IPS-15b (cell line): Measurements from ENCODE around the gene KRT25.

Source experiments
- H3K27me3 ChIP-seq: one replicate; pipeline ENCODE4 v1.6.1; 2013; ENCODE audit warnings: low read length; ENCODE audit not compliant: control insufficient read depth, insufficient read depth
- H3K36me3 ChIP-seq: one replicate; pipeline ENCODE4 v1.6.1; 2013; ENCODE audit warnings: low read length; ENCODE audit not compliant: control insufficient read depth, insufficient read depth
- H3K4me1 ChIP-seq: one replicate; pipeline ENCODE4 v1.6.1; 2013; ENCODE audit warnings: mild to moderate bottlenecking, low read length; ENCODE audit not compliant: control insufficient read depth, insufficient read depth
- H3K4me3 ChIP-seq: one replicate; pipeline ENCODE4 v1.5.1; 2013; ENCODE audit warnings: low read depth, low read length
- H3K9ac ChIP-seq: one replicate; pipeline ENCODE4 v1.6.1; 2013; ENCODE audit warnings: low read depth, mild to moderate bottlenecking, low read length
- H3K9me3 ChIP-seq: one replicate; pipeline ENCODE4 v1.6.1; 2013; ENCODE audit warnings: mild to moderate bottlenecking, low read length; ENCODE audit not compliant: control insufficient read depth, insufficient read depth

The KRT25 gene

GRCh38 chr17:40779181-40779909, 24.2 kb upstream of the KRT25 start:
- Histone ChIP-seq H3K4me3 (peak overlapping the region; percentile 15), H3K9ac (no peak overlapping the region)

GRCh38 chr17:40778461-40778860, 23.3 kb upstream of the KRT25 start:
- H3K9me3 ChIP-seq: no peaks in the 10 kb centered on the region
- H3K4me3 ChIP-seq: no peak overlapping the region
- H3K4me1 ChIP-seq: no peaks in the 10 kb centered on the region
- peaks cover 24% of the 10 kb centered on the region for H3K27me3 ChIP-seq
- no peak overlapping the region for H3K9ac ChIP-seq
- H3K36me3 ChIP-seq: no peaks in the 10 kb centered on the region

More at GRCh38 chr17:40779181-40779909, 24.2 kb upstream of the KRT25 start:
- no peaks in the 10 kb centered on the region for H3K4me1 ChIP-seq
- no peaks in the 10 kb centered on the region for H3K36me3 ChIP-seq
- H3K27me3 ChIP-seq: peaks cover 24% of the 10 kb centered on the region
- no peaks in the 10 kb centered on the region for H3K9me3 ChIP-seq

- H3K4me3 ChIP-seq: no peak overlapping the region
- peaks cover 24% of the 10 kb centered on the region for H3K27me3 ChIP-seq
- no peaks in the 10 kb centered on the region for H3K36me3 ChIP-seq
- no peak overlapping the region for H3K9ac ChIP-seq
- H3K4me1 ChIP-seq: no peaks in the 10 kb centered on the region
- H3K9me3 ChIP-seq: no peaks in the 10 kb centered on the region
Measured at GRCh38 chr17:40777971-40778370, 22.8 kb upstream of the KRT25 start.

GRCh38 chr17:40777459-40777858, 22.3 kb upstream of the KRT25 start:
- H3K9ac ChIP-seq: no peak overlapping the region
- no peaks in the 10 kb centered on the region for H3K36me3 ChIP-seq
- H3K4me1 ChIP-seq: no peaks in the 10 kb centered on the region
- no peak overlapping the region for H3K4me3 ChIP-seq
- H3K27me3 ChIP-seq: peaks cover 24% of the 10 kb centered on the region
- no peaks in the 10 kb centered on the region for H3K9me3 ChIP-seq

GRCh38 chr17:40775945-40776344, 20.8 kb upstream of the KRT25 start:
- Histone ChIP-seq H3K4me1 (no peaks in the 10 kb centered on the region), H3K9me3 (no peaks in the 10 kb centered on the region), H3K36me3 (no peaks in the 10 kb centered on the region), H3K9ac (no peak overlapping the region), H3K4me3 (no peak overlapping the region), H3K27me3 (peaks cover 26% of the 10 kb centered on the region)

GRCh38 chr17:40772101-40772500, 17.0 kb upstream of the KRT25 start, which contains the start of gene KRT26:
Gene KRT26 (minus strand): TSS chr17:40772201. CDS start chr17:40772113, 88 bp downstream.
- Histone ChIP-seq H3K4me1 (no peaks in the 10 kb centered on the region), H3K9me3 (no peaks in the 10 kb centered on the region), H3K4me3 (no peak within 1 kb of the TSS), H3K27me3 (peaks cover 2% of the 10 kb centered on the region), H3K36me3 (no peaks in the 10 kb centered on the region), H3K9ac (no peak within 1 kb of the TSS)

- H3K27me3 ChIP-seq: no peaks in the 10 kb centered on the region
- no peaks in the 10 kb centered on the region for H3K36me3 ChIP-seq
- no peak overlapping the region for H3K9ac ChIP-seq
- H3K4me1 ChIP-seq: no peaks in the 10 kb centered on the region
- no peaks in the 10 kb centered on the region for H3K9me3 ChIP-seq
- H3K4me3 ChIP-seq: no peak overlapping the region
Measured at GRCh38 chr17:40765657-40766056, 10.5 kb upstream of the KRT25 start.

GRCh38 chr17:40763752-40764151, 8.6 kb upstream of the KRT25 start:
- no peak overlapping the region for H3K9ac ChIP-seq
- H3K27me3 ChIP-seq: no peaks in the 10 kb centered on the region
- H3K4me1 ChIP-seq: no peaks in the 10 kb centered on the region
- no peak overlapping the region for H3K4me3 ChIP-seq
- no peaks in the 10 kb centered on the region for H3K9me3 ChIP-seq
- H3K36me3 ChIP-seq: no peaks in the 10 kb centered on the region

- Histone ChIP-seq H3K4me3 (no peak overlapping the region), H3K4me1 (no peaks in the 10 kb centered on the region), H3K9ac (no peak overlapping the region), H3K27me3 (no peaks in the 10 kb centered on the region), H3K36me3 (no peaks in the 10 kb centered on the region), H3K9me3 (no peaks in the 10 kb centered on the region)
Measured at GRCh38 chr17:40760105-40761016, 5.2 kb upstream of the KRT25 start.

GRCh38 chr17:40753804-40754203, 1.3 kb downstream of the KRT25 start:
- H3K4me3 ChIP-seq: no peak overlapping the region
- H3K36me3 ChIP-seq: no peaks in the 10 kb centered on the region
- H3K9ac ChIP-seq: no peak overlapping the region
- H3K9me3 ChIP-seq: no peaks in the 10 kb centered on the region
- H3K4me1 ChIP-seq: no peaks in the 10 kb centered on the region
- H3K27me3 ChIP-seq: no peaks in the 10 kb centered on the region

- H3K9ac ChIP-seq: no peak overlapping the region
- H3K27me3 ChIP-seq: no peaks in the 10 kb centered on the region
- H3K9me3 ChIP-seq: no peaks in the 10 kb centered on the region
- no peaks in the 10 kb centered on the region for H3K36me3 ChIP-seq
- H3K4me1 ChIP-seq: no peaks in the 10 kb centered on the region
- no peak overlapping the region for H3K4me3 ChIP-seq
Measured at GRCh38 chr17:40751065-40751464, 4.1 kb downstream of the KRT25 start.

- Histone ChIP-seq H3K27me3 (no peaks in the 10 kb centered on the region), H3K4me1 (no peaks in the 10 kb centered on the region), H3K4me3 (no peak overlapping the region)
Measured at GRCh38 chr17:40750391-40750790, 4.7 kb downstream of the KRT25 start.

More at GRCh38 chr17:40750391-40750790, 4.7 kb downstream of the KRT25 start:
- Histone ChIP-seq H3K9me3 (no peaks in the 10 kb centered on the region), H3K9ac (no peak overlapping the region), H3K36me3 (no peaks in the 10 kb centered on the region)
